Astrocyte of the spinal cord (primary cell): Measurements from ENCODE around the gene EDN3.
"Not testable (repeated sequence)": the region's sequence is repeated elsewhere in the genome, so short reads cannot be mapped to it uniquely, and the experiment has no call there.

Experiments
- DNase-seq: peaks from one replicate; pipeline ENCODE4 v3.0.0; 2011; ENCODE audit warnings: low read depth, low spot score
- H3K4me3 ChIP-seq: 2 replicates; pipeline ENCODE4 v1.5.1; 2011; ENCODE audit warnings: low read depth, mild to moderate bottlenecking, low read length, moderate library complexity
- in situ Hi-C: cut with HindIII; loops from 2 replicates; pipeline ENCODE4 v1.10.0; 2017; ENCODE audit warnings: low sequenced_read_pairs
- TF ChIP-seq, protein P1 (sequence below): IDR thresholded peaks from 2 replicates; pipeline ENCODE4 v1.5.1; 2012; ENCODE audit warnings: low read depth, mild to moderate bottlenecking, low read length, inconsistent platforms

EDN3 gene

DNA sequence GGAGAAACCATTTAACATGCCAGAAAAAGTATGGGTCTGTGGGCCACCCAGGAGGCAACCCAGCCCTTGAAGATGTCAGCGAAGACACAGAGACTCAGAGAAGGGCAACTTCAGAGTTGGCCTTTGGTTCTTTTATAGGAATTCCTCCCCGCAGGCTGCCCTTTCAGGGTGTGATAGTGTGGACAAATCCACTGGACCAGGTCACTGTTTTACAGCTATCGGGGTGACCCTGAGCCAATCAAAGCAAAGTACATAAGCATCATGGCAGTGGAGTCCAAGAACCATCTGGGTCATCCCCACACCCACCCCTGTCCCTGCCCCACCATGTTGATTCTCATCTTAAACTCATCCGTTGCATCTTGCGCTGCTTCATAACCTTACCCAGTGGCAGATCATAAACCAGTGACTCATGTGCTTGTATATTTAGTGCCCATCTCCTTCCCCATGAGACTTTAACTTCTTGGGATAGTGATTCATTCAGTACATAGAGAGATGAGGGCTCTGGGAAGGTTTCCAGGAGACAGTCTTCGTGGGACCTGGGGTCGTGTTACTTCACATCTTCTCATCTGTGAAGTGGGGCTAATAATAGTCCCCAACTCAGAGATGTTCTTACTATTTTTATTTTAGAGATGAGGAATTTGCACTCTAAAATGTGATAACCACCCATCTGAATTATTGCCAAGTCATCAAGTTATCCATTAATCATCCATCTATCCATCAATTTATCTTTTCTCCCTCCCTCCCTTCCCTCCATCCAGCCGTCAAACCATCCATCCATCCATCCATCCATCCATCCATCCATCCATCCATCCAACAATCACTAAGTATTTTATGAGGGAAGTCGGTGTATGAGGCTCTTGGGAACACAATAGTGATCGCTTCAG, 51.0 kb downstream of the EDN3 start:
- in situ Hi-C loops: no loop called here
- H3K4me3 ChIP-seq: no peak overlapping the region
- TF ChIP-seq, protein P1, sequence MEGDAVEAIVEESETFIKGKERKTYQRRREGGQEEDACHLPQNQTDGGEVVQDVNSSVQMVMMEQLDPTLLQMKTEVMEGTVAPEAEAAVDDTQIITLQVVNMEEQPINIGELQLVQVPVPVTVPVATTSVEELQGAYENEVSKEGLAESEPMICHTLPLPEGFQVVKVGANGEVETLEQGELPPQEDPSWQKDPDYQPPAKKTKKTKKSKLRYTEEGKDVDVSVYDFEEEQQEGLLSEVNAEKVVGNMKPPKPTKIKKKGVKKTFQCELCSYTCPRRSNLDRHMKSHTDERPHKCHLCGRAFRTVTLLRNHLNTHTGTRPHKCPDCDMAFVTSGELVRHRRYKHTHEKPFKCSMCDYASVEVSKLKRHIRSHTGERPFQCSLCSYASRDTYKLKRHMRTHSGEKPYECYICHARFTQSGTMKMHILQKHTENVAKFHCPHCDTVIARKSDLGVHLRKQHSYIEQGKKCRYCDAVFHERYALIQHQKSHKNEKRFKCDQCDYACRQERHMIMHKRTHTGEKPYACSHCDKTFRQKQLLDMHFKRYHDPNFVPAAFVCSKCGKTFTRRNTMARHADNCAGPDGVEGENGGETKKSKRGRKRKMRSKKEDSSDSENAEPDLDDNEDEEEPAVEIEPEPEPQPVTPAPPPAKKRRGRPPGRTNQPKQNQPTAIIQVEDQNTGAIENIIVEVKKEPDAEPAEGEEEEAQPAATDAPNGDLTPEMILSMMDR: no peak
- no peak for DNase-seq

DNA sequence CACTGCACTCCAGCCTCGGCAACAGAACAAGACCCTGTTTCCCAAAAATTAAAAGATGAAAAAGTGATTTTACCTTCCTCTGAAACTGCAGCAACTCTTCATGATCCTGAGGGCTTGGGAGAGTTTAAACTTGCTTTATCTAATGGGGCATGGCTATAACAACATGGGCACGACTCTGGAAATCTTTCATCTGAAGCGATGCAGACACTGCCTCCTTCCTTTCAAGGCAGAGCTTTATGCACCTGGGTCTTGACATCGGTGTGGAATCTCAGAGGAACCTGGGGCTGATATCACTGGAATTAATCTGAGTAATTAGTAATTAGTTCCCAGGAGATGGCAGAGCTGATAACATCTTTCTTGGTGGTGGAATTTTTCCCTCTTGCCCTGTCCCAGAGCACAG, 52.1 kb downstream of the EDN3 start:
- no peak overlapping the region for H3K4me3 ChIP-seq
- TF ChIP-seq, protein P1: no peak
- no peak for DNase-seq
- in situ Hi-C loops: no loop called here

DNA sequence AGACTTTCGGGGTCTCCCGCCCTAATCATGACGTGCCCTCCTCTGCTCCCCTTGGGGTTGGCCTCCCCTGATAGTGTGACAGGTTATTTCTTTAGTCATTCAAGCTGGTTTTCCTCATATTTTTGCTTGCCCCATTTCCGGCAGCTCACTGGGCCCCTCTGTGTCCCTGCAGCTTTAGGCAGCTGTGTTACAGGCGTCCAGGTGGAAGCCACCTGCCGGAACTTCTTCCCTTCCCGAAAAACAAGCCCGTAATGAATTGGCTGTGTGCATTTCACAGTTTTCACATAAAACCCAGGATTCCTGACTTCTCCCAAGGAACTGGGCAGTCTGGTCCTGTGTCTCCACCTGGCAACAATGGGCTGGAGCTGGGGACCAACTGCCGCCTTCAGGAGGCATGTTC, 52.6 kb downstream of the EDN3 start:
- in situ Hi-C loops: no loop called here
- no peak for DNase-seq
- TF ChIP-seq, protein P1: no peak

DNA sequence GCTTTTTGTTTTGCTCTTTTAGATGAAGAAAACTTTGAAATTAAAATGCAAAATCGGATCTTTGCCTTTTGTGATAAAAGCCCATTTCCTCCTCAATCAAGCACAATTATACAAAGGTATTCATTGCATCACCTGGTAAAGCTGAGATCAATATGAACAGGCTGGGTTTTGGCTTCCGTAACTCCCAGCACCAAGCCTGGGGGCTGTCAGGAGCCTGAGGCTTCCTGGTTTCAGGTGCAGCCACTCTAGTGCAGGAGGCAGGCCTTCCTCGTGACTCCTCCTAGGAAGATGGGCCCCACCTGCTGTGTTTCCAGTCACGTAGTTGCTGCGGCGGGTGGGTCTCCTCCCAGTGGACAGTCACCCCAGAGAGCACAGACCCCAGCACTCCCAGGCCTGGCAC, 54.0 kb downstream of the EDN3 start:
- DNase-seq: no peak
- TF ChIP-seq, protein P1: no peak
- no peak overlapping the region for H3K4me3 ChIP-seq
- in situ Hi-C loops: no loop called here

More for the DNA sequence above, 52.6 kb downstream of the EDN3 start:
- H3K4me3 ChIP-seq: no peak overlapping the region

DNA sequence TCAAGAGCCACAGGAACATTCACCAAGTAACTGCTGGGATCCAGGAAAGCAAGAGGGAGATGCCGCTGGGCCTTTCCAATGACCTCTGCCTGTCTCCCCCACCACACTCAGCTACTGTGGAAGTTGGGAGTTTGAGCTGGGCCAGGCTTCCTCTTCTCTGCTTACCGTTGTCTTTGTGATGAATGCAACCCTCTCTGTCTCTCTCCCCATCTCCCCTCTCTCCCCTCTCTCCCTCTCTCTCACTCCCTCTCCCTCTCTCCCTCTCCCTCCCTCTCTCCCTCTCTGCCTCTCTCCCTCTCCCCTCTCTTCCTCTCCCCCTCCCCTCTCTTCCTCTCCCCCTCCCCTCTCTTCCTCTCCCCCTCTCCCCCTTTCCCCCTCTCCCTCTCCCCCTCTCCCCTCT, 54.8 kb downstream of the EDN3 start:
- no peak overlapping the region for H3K4me3 ChIP-seq
- no peak for DNase-seq
- TF ChIP-seq, protein P1: no peak
- in situ Hi-C loops: no loop called here

DNA sequence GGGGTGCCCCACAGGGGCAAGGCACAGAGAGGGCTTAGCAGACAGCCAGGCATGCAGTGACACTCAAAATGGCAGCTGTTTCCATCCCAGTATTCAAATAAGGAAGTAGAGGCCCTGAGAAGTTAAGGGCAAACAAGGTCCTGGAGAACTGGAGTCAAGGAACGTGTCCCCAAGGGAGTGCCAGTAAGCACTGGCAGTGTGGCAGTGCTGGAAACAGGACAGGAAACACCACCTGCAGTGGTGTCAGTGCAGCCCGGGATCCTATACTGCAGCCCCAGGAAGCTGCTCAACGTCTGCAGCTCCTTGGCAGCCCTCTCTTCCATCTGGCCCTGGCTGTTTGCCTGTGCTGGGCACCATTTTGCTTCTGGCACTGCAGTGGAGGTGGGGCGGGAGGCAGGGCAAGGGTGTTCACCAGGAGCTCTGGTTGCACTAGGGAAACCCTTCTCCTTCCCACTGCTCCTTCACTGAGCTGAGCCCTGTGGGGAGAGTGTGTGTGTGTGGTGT, 56.3 kb downstream of the EDN3 start:
- TF ChIP-seq, protein P1: no peak
- DNase-seq: no peak
- in situ Hi-C loops: no loop called here
- H3K4me3 ChIP-seq: no peak overlapping the region

DNA sequence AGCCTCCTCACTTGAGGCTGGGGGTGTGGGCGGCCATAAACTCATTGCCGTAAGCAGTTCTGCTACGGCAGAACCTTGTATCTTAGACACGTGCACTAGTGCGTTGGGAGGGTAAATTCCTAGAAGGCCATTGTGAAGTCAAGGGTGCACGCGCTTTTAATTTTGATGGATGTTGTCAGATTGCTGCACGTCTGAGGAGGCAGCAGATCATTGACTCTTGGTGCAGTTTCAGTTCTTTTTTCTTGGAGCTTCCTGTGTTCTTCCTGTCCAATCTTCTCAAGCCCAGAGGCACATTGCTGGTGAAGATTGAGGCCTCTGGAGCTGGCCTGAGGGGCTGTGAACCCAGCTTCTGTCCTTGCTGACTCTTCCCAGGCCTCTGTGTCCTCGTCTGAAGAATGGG, 58.4 kb downstream of the EDN3 start:
- DNase-seq, H3K4me3 ChIP-seq, in situ Hi-C loops: not testable (repeated sequence)
